ENCODE data around the gene CDH2.

CDH2 gene

DNA sequence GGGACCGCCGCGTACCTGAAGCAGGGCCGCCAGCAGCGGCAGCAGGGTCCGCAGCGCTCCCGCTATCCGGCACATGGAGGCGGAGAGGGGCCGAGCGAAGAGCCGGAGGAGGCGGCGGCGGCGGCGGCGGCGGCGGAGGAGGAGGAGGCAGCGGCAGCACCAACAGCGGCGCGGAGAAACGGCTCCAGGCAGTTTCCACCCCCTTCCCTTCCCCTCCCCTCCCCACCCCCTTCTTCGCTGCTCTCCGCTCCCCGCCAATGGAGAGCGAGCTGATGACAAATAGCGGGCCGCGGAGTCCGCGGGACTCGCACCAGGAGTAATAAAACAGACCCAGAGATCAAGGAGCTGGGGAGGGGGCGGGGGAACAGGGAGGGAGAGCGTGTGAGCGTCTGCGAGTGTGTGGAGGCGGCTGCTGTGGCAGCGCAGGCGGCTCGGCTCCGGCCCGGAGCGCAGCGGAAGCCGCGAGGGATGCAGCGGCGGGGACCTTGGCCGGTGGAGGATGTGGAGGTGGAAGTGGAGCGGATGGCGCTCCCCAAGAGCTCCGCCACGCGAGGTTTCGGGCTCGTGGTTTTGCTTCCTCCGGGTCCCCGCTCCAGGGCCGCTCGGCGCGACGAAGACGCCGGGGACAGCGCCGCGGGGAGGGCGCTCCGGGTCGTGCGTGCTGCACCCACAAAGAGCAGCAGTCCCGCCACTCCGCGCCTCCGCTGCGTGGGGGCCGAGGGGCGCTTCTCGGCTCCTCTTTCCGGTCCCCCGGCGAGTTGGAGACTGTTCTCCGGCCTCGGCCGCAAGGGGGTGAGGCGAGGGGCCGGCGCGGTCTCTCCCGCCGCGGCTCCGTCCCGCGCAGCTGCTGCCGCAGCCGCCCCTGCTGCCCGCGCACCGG, at the start of gene CDH2:
Gene CDH2, minus strand, starts transcription at position 183 of the 880 bp plus-strand sequence. Its CDS starts 108 bp downstream, at position 75.
- peak; percentile 9 for DNase-seq

DNA sequence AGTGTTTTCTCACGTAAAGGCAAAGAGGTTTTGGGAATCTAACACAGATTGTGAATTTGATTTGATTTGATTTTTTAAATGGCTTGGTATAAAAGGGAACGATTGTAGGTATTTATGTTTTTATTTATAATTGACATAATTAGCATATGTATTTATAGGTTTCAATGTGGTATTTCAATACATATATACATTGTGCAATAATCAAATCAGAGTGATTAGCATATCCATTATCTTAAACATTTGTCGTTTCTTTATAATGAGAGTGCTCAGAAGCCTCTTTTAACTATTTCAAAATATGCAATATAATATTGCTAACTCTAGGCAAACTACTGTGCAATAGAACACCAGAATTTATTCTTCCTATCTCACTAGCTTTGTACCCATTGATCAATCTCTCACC, 35.1 kb upstream of the CDH2 start:
- no peak for DNase-seq

DNA sequence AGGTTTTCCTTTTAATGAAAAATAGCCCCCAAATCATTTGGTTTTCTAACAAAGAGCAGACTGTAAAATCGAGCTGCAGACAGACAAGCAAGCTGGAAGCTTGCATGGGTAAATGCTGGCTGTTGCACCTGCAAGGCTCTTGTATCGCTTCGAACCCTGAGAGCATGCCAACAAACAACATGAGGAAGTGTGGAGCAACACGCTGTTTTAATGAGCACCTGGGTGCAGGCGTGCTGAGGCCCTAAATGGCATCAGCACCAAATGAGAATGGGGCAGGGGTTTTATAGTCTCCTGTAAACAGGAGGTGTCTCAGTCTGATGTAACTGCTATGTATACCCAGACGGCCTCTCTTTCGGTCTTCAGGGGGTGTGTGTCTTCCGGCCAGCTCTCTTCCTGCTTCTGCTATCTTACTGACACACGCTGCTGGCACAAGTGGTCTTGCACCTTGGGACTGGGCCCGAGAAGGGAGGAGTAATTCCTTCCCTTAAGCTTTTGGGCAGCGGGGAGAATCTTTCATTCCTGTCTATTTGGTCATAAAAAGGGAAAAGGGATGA, 31.9 kb upstream of the CDH2 start:
- peak; percentile 10 for DNase-seq

DNA sequence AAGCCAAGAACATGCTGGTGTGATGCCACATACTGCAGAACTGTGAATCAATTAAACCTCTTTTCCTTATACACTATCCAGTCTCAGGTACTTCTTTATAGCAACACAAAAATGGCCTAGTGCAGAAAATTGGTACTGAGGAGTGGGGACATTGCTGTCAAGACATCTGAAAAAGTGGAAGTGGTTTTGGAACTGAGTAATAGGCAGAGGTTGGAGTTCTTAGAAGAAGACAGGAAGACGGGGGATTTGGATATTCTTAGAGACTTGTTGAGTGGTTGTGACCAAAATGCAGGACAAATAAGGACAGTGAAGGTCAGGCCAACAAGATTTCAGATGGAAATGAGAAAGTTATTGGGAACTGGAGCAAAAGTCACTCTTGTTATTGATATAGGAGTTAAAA, 31.3 kb upstream of the CDH2 start:
- DNase-seq = peak; percentile 8

DNA sequence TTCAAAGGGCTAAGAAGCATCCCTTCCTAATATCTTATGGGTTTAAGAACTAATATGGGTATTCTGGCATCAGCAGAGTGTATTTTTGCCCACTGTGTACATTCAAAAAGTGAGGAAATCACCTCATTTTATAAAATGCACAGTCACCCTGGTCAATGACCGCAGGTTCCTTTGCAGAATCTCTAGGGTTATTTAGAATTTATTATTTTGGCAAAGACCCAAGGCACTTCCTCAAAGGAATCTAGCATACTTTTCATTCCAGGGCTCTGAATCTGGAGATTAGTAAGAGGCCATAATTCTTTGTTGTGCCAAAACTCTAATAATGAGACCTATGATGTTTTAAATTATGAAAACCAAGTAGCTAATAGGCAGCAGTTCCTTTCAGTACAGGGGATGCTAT, 27.2 kb upstream of the CDH2 start:
- peak; percentile 5 for DNase-seq

DNA sequence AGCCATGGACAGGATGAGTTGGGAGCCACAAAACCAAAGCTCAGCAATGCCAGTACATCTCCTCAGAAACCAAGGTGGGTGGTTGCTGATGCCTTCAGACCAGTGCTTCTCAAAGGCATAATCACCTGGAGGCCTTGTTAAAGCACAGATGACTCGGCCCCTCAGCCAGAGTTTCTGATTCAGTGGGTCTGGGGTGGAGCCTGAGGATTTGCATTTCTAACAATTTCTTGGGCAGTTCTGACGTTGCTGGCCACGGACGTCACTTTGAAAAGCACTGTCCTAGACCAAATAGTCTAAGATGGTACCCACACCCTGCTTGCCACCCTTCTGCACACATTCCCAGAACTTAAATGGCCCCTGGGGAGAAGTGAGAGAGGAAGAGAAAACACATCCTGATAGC, 24.1 kb upstream of the CDH2 start:
- DNase-seq = no peak

DNA sequence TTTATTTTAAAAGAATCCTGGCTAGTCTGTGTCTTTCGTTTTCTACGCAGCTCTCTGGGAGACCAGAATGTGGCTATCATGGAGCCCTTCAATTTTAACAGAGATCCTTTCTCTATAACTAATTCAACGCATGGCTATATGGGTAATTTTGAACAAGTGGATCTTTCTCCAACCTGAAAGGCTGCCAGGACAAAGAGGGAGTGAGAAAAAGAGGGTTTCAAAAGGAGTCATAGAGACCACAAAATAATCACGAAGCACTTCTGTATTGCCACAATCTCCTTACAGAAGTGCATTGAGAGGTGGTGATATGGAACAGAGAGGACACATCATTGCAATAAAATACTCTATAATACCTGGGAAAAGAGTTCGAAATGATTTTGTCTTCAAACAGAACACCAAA, 21.7 kb upstream of the CDH2 start:
- no peak for DNase-seq

DNA sequence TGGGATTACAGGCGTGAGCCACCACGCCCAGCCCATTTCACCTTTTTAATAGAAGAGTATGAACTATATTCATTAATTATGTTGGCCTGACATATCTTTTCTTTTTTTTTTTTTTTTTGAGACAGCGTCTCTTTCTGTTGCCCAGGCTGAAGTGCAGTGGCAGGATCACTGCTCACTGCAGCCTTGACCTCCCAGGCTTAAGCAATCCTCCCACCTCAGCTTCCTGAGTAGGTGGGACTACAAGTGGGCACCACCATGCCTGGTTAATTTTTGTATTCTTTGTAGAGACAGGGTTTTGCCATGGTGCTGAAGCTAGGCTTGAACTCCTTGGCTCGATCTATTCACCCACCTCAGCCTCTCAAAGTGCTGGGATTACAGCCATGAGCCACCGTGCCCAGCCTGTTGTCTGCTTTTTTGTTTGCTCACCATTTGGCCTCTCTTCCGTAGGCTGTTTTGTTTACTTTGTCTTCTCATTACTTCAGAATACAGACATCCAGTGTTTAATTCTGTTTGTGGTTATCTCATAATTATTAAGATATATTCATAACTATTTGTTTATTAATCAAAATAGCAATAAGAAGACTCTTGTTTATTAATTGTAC, 16.3 kb upstream of the CDH2 start:
- DNase-seq = no peak

DNA sequence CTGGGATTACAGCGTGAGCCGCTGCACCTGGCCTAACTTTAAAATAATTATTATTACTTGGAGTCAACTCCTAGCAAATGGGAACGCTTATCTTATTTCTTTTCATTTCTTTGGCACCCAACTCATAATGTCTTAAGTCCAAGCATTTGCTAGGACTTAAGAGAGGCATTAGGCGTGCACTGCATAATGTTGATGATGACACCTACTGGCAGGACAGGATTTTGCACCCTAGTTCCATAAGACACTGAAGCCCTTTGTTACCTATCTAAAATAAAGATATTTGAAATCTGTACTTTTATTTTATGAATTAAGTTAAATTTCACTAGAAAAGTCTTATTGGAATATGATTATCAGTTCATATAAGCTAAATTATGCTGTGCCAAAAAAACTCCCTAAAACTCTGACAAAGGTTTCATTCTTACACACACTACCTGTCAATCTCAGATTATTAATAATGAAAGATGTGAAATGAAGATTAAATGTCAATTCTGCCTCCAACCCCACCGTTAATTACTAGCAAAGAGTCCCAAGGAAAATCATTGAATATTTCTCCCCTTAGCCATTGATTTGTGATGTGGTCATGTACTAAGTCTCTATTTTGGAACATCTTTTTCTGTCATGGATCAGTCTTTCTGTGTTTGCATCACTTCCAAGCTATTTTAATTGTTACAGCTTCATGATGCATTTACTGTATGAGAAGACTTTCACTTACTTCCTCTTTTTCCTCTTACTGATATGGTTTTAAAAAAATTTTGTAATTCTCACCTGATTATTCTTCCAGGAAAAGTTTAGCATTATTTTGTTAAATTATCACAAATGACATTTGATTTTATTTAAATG, 12.7 kb upstream of the CDH2 start:
- DNase-seq = peak; percentile 72

DNA sequence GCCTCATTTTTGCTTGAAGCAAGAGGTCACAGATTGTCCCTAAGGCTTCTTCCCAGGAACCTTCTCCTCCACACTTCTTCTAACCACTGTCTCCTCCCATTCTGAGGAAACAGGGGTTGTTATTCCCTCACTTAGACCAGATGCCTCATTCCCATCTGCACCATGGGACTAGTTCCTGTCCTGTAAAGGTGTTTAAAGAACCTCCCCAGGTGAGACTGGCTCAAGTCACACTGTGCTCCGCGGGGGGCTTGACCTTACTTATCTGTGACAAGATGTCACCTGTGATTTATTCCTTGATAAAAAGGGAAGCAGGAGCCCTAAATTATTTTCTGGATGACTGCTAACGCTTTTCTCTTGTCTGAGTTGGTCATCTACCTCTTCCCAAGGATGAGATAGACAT, 8.2 kb upstream of the CDH2 start:
- DNase-seq = no peak

DNA sequence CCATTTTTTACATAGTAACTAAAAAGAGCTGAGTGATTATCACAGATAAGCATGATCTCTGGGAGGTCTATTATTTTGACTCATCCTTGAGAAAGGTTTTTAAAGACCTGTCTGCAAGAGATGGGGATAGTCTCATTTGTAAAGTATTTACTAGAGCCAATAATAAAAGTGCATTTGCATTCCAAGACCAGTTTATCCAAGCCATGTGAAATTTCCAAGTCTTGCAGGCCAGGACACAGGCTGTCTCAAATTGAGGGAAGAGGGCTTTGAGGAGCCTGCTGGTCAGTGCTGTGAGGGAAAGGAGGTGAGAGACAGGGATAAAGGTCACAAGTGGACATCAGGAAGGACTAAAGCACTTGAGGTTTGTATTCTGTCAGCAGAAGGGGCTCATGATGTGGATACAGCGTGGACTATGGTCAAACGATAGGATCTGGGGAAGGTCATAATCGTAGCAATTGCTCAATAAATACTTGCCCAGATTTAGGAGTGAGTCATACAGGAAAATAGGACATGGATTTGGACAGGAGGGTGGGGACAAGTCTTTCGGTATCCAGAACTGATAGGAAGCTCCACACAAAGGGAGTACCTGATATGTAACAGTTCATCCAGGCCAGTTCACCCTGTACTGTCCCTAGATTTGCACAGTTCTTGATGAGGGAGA, 6.6 kb upstream of the CDH2 start:
- no peak for DNase-seq

DNA sequence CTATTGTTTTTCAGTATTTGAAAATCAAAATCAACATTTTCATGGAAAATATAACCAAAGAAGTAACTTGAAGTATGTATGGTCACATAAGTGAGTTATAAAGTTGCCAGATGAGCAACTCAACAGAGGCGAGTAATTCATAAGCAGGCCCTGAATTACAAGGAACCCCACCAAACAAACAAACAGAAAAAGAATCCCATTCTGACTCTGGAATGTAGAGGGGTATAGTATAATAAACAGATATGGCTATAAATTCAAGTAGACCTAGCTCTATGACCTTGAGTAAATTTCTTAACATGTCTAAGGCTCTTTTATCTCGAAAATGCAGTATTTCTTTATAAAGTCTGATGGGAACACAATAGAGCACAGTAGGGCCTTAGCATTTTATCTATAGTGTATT, 4.7 kb upstream of the CDH2 start:
- DNase-seq = no peak

DNA sequence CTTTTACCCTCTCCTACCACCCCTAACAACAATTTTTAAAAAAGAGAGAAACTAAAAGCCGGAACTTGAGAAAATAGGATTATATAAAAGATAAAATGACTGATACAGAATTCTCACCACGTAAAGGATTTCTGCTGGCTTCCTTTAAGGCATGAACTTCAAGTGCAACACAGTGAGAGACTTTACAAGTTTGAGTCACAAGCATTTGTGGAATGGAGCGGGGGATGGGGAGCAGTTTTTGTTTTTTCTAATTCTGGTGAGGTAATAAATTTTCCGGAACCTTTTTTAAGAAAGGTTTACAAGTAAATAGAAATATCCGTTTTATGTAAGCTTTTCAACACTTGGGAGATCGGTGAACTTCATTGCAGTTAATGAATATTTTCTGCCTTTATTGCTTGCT, 1.8 kb upstream of the CDH2 start:
- DNase-seq = no peak

DNA sequence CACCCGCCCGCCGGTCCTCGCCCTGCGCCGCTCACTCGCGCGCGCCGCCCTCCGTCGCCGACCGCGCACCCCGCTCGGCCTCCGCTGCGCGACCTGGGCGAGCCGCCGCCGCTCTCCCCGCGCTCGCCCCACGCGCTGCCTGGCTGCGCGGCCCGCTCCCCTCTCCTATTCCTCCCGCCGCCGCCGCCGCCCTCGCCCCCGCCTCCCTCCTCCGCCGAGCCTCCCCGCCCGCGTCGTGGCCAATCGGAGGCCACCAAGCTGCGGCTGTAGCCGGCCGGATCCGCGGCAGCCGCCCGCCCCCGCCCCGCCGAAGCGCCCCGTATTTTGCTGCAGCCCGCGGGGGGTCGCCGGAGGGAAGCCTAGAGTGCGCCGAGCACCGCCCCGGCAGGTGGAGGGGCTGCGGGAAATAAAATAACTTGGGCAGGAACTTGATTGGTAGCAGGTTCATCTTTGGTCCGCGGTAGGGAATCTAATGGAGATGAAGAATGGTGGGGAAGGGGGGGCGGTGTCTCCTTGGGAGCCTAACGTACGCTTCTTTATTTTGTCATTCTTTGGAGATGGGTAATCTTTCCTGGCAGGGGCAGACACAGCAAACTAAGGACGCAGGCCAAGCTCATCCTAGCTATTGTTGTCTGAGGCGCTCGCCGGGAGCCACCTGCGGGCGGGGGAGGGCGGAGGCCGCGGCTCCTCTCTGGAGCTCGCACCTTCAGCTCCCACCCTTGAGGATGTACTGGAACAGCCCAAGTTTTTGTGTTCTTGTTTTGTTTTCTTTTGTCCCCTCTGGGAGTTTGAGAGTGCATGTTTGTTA, 1.1 kb upstream of the CDH2 start:
- DNase-seq = peak; percentile 10

DNA sequence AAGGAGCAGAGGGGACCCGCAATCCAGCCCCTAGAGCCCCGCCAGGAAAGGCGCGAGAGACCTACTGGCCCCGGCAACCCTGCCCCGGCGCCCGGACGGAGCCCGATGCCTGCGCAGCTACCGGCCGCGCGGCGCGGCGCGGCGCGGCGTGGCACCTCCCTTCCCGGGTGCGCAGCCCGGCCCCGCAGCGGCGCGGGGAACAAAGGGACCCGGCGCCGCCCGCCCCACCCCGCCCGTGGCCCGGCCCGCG, 307 bp downstream of the CDH2 start:
- no peak for DNase-seq

DNA sequence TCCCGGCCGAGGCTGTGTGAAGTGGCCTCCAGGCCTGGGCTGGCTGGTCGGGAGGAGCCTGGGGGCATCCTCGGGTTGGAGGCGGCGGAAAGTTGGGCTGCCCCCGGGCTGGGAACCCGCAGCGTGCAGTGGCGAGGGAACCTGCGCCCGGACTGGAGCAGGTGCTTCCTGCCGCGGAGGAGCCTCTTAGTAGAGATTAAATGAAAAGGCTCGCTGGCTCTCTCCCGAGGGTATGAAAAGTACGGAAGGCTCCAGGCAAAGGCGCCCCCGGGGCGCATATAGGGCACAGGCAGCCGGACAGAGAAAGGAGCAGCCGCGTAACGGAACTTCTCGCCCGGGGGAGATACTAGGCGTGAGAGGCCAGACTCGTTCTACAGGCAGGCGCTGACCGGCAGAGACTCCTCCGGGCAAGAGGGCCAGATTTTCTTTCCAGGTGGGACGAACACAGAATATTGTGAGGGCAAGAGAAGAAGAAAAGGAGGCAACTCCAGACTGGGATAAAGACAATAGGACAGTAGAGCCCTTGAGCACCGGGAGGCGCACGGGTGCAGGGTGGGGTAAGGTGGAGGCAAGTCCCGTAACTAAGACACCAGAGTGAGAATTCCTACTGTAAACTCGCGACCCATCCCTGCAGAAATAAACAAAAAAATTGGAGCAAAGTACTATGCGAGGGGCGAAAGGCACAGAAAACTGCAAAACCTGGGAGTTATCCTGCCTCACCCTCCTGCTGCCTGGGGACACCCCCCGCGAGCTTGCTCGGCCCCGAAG, 816 bp downstream of the CDH2 start:
- peak; percentile 4 for DNase-seq

DNA sequence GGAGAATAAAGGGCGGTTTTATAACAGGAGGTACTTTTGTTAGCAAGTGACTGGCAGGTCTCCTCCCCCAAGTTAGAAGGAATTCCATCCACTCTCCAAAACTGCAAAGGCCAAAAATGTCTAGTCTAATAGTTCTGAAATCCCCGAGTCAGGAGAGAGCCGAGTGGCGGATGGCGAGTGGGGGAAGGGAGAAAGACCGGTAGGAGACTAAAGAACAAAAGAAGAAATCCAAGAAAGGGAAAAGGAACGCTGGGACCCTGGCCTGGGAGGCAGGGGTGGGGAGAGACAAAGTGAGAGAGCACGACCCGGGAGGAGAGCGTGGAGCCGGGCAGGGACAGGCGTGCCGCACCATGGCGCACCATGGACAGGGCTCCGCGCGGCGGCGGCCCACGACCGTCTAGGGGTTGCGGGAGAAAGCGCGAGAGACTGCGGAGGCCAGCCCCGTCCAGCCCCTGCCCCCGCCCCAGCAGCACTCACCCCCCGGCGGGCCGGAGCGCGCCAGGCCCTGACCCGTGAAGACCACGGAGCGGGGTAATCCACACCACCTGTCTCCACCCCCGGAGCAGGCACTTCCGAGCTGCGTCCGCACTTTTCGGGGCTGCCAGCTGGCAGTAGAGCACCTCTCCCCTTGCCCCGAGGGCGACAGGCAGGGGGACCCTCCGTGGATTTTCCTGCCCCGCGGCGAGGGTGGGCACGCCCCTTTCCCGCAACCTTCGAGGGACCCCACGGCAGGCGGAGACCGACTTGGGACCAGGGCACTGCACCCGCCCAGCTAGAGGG, 1.6 kb downstream of the CDH2 start:
- DNase-seq = no peak

DNA sequence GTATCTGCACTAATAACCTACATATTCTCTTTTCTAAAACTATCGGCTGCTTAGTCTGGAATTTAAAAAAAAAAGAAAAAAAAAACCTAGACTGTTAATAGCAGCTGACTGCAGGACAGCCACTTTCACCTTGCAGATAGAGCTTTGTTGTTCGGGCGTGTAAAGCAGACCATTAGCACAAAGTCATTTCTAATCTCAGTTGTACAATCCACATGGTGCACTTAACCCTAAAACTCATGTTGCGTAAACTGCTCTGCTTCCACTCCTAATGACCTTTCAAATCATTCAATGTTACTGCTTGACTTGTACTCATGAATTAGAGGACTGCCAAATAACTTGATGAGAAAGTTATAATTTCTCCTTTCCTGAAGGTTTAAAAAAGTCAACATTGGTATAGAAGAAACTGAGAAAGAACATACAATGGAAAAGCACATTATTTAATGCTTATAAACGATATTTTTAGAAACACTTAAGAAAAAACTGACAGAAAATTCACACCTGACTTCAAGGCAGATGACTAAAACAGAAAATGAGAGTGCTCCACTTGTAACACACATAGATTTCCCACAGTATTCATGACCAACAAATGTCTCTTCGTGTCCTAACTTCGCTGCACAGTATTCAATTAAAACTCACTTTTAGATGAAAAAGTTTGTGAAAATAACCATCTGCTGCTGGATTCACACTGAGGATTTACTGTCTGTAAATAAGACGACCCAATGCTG, 2.6 kb downstream of the CDH2 start:
- no peak for DNase-seq

DNA sequence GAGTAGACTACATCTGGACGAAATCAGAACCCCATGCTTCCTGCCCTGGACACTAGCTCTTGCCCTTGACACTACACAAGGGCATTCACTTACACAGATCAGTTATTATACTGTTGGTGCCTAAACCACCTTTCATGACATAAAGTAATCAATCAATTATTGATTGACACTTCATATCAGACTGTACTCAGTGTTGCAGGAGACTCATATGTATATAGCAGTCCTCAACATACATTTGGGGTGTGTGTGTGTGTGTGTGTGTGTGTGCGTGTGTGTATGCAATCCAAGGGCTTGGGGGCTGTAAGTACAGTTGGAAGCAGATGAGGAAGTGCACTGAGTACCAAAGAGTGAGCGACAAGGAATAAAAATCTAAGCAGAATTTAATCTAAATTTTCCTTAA, 5.1 kb downstream of the CDH2 start:
- no peak for DNase-seq

DNA sequence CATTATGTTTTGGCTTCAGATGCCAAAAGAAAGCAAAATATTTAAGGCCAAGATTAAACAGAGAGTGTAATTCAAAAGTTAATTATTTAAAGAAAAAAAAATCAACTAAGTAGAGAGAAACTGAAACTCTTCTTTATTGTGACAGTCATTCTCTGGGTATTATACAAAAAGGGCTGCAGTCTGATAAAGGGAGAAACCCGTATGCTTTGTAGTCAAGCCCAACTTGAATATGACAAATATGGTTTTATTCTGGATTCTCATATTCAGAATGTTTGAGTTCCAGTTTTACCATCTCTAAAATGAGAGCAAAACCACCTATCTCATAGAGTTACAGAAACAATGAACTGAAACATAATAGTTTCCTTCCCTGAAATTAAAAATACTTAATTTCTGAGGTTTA, 8.2 kb downstream of the CDH2 start:
- DNase-seq = no peak

Data from hematopoietic multipotent progenitor cell treated with erythropoietin and hydrocortisone succinate and interleukin-3 and kit ligand, for 6 days (in vitro differentiated cells).